HCT116 (cell line): ENCODE data around the gene IL17RB. TPM values are rescaled to one million over a fixed set of nuclear protein-coding genes. Genes with fewer than 3 reads are reported as not detected.

Source experiments
- ATAC-seq: fragments of 200-7000 bp; cut with Tn5 transposase; 2 replicates; pipeline ENCODE4 v1.9.1; 2020; ENCODE audit warnings: mild to moderate bottlenecking, moderate library complexity
- BruUV-seq: library from RNA; stranded (reverse); fragments of 400-500 nt; replicated peaks from 2 replicates; lab custom pipeline; 2021; lab: Mats Ljungman, UMichigan
- CTCF ChIA-PET: fragments of 300-600 bp; sonication (Branson Sonifier 250); formaldehyde crosslinking; loops from one replicate; lab custom pipeline; 2021; ENCODE audit warnings: antibody characterized with exemption; lab: Charles Lee
- POLR2A ChIA-PET: fragments of 300-600, 350-600 bp; sonication (Branson Sonifier 250); formaldehyde crosslinking; loops from one replicate; lab custom pipeline; 2021; ENCODE audit warnings: antibody characterized with exemption; lab: Charles Lee
- RAD21 ChIA-PET, 2 experiments: fragments of 300-600 bp; sonication (Branson Sonifier 250); formaldehyde crosslinking; loops; one replicate each; lab custom pipeline; 2023; ENCODE audit warnings: low total read pairs in 2 of 2; ENCODE audit not compliant: uncharacterized antibody in 2 of 2, unreplicated experiment in 2 of 2, low non-redundant PET in 1 of 2; lab: Charles Lee
- DNase-seq: peaks from one replicate; pipeline ENCODE4 v3.0.0-alpha.2; 2010; ENCODE audit warnings: low read depth, low spot score
- H2AFZ ChIP-seq: fragments of 200-600 bp; shearing (Covaris generic), sonication (generic); 2 replicates; pipeline ENCODE4 v1.6.1; 2017; ENCODE audit warnings: low read depth, mixed run types, mixed read lengths, antibody characterized with exemption, low read length; ENCODE audit not compliant: poor library complexity, severe bottlenecking
- H3K27ac ChIP-seq: 2 replicates; pipeline ENCODE4 v1.5.1; 2012; ENCODE audit warnings: low read depth, low read length
- H3K27me3 ChIP-seq: fragments of 200-600 bp; sonication (generic); 2 replicates; pipeline ENCODE4 v1.6.1; 2016; ENCODE audit warnings: mixed run types, low read length, mixed read lengths; ENCODE audit not compliant: insufficient read depth
- H3K36me3 ChIP-seq, 2 experiments: fragments of 200-500 bp in 1 of 2; fragments of 200-600 bp in 1 of 2; sonication (Bioruptor generic) in 1 of 2; sonication (generic) in 1 of 2; 2 replicates each; pipeline versions ENCODE4 v1.5.1 to v1.6.1; 2014 to 2016; ENCODE audit warnings: low read length in 2 of 2, inconsistent platforms in 1 of 2, mixed read lengths in 1 of 2, mixed run types in 1 of 2; ENCODE audit not compliant: insufficient read depth in 2 of 2, control insufficient read depth in 1 of 2
- H3K4me1 ChIP-seq, 2 experiments: fragments of 200-600 bp in 1 of 2; sonication (generic) in 1 of 2; 2 replicates each; pipeline versions ENCODE4 v1.5.1 to v1.6.1; 2012 to 2017; ENCODE audit warnings: low read length in 2 of 2, inconsistent platforms in 1 of 2, mild to moderate bottlenecking in 1 of 2, mixed read lengths in 1 of 2, mixed run types in 1 of 2, moderate library complexity in 1 of 2; ENCODE audit not compliant: insufficient read depth in 2 of 2, control insufficient read depth in 1 of 2
- H3K4me2 ChIP-seq: fragments of 200-600 bp; sonication (generic); 2 replicates; pipeline ENCODE4 v1.6.1; 2017; ENCODE audit warnings: mixed run types, low read length, mixed read lengths
- H3K4me3 ChIP-seq, 2 experiments: fragments of 200-600 bp in 1 of 2; sonication (generic) in 1 of 2; replicated peaks in 1 of 2; 2 replicates each; pipeline ENCODE4 v1.5.1; 2011 to 2016; ENCODE audit warnings: low read length in 2 of 2, control low read depth in 1 of 2, low read depth in 1 of 2, mild to moderate bottlenecking in 1 of 2, mixed read lengths in 1 of 2, mixed run types in 1 of 2
- H3K79me2 ChIP-seq: fragments of 200-600 bp; sonication (generic); 2 replicates; pipeline ENCODE4 v1.6.1; 2017; ENCODE audit warnings: mild to moderate bottlenecking, mixed run types, low read length, moderate library complexity, mixed read lengths; ENCODE audit not compliant: insufficient read depth
- H3K9ac ChIP-seq: fragments of 200-600 bp; sonication (generic); 2 replicates; pipeline ENCODE4 v1.6.1; 2016; ENCODE audit warnings: low read length, mixed read lengths
- H3K9me2 ChIP-seq: fragments of 200-600 bp; sonication (generic), shearing (Covaris generic); 2 replicates; pipeline ENCODE4 v1.6.1; 2017; ENCODE audit warnings: mixed run types, mild to moderate bottlenecking, moderate library complexity; ENCODE audit not compliant: insufficient read depth
- H3K9me3 ChIP-seq, 2 experiments: fragments of 200-500 bp in 1 of 2; fragments of 200-600 bp in 1 of 2; sonication (Bioruptor generic) in 1 of 2; sonication (generic) in 1 of 2; 2 replicates each; pipeline ENCODE4 v1.6.1; 2014 to 2017; ENCODE audit warnings: low read length in 2 of 2, mixed read lengths in 2 of 2, inconsistent platforms in 1 of 2, low read depth in 1 of 2, mild to moderate bottlenecking in 1 of 2, mixed run types in 1 of 2, moderate library complexity in 1 of 2; ENCODE audit not compliant: control insufficient read depth in 1 of 2, insufficient read depth in 1 of 2
- H4K20me1 ChIP-seq: fragments of 200-600 bp; sonication (generic), shearing (Covaris generic); 2 replicates; pipeline ENCODE4 v1.6.1; 2017; ENCODE audit warnings: mixed run types, mild to moderate bottlenecking, moderate library complexity; ENCODE audit not compliant: insufficient read depth
- CEBPB ChIP-seq: IDR thresholded peaks from 2 replicates; pipeline ENCODE4 v1.6.1; 2012; ENCODE audit warnings: low read depth
- ELF1 ChIP-seq: IDR thresholded peaks from 2 replicates; pipeline ENCODE4 v1.6.1; 2012; ENCODE audit warnings: low read depth, borderline replicate concordance
- EZH2 ChIP-seq: fragments of 200-600 bp; sonication (generic); IDR thresholded peaks from 2 replicates; pipeline ENCODE4 v1.6.1; 2017; ENCODE audit warnings: antibody characterized with exemption, mixed run types
- EZH2phosphoT487 ChIP-seq: fragments of 200-600 bp; IDR thresholded peaks from 2 replicates; pipeline ENCODE4 v1.6.1; 2018; ENCODE audit warnings: antibody characterized with exemption, borderline replicate concordance
- FOSL1 ChIP-seq: IDR thresholded peaks from 2 replicates; pipeline ENCODE4 v1.6.1; 2012; ENCODE audit warnings: low read depth
- JUND ChIP-seq: IDR thresholded peaks from 2 replicates; pipeline ENCODE4 v1.6.1; 2012
- MAX ChIP-seq: IDR thresholded peaks from 2 replicates; pipeline ENCODE4 v1.6.1; 2012
- POLR2A ChIP-seq: IDR thresholded peaks from 2 replicates; pipeline ENCODE4 v1.7.0; 2011; ENCODE audit warnings: borderline replicate concordance; ENCODE audit not compliant: insufficient read depth, insufficient read length; ENCODE audit errors: extremely low read depth
- REST ChIP-seq: IDR thresholded peaks from 2 replicates; pipeline ENCODE4 v1.6.1; 2012; ENCODE audit warnings: low read depth
- SIN3A ChIP-seq: IDR thresholded peaks from 2 replicates; pipeline ENCODE4 v1.6.1; 2012; ENCODE audit warnings: low read depth
- SRF ChIP-seq: IDR thresholded peaks from 2 replicates; pipeline ENCODE4 v1.6.1; 2012; ENCODE audit warnings: low read depth
- TCF7L2 ChIP-seq: IDR thresholded peaks from 2 replicates; pipeline ENCODE4 v1.7.0; 2011; ENCODE audit warnings: borderline replicate concordance, inconsistent platforms; ENCODE audit not compliant: insufficient read depth, insufficient read length; ENCODE audit errors: extremely low read depth
- YY1 ChIP-seq: IDR thresholded peaks from 2 replicates; pipeline ENCODE4 v1.6.1; 2011; ENCODE audit warnings: low read length, low read depth, moderate library complexity, mild to moderate bottlenecking; ENCODE audit not compliant: insufficient replicate concordance; ENCODE audit errors: extremely low read depth
- ZFX ChIP-seq: fragments of 450-650 bp; IDR thresholded peaks from 2 replicates; pipeline ENCODE4 v1.6.1; 2017
- ZNF274 ChIP-seq: fragments of 200-500 bp; sonication (Bioruptor generic); IDR thresholded peaks from 2 replicates; pipeline ENCODE4 v1.6.1; 2014; ENCODE audit warnings: mild to moderate bottlenecking, low read depth, low read length, inconsistent platforms
- intact Hi-C: fragments of 100-400 bp; cut with micrococcal nuclease; formaldehyde crosslinking; loops from 2 replicates; pipeline ENCODE4 v1.10.0; 2022
- total RNA-seq: library from RNA; stranded (reverse); gene quantifications from one replicate; pipeline ENCODE4 v1.2.1, GENCODE V29; 2021; ENCODE audit not compliant: unreplicated experiment
- TF ChIP-seq, protein P1 (sequence below): IDR thresholded peaks from 2 replicates; pipeline ENCODE4 v1.6.1; 2012

Gene IL17RB
- total RNA-seq, 1 experiment from 2014 or later: 8.3 TPM

GRCh38 chr3:53902711-53903110, 56.3 kb downstream of the IL17RB start:
- H4K20me1 ChIP-seq: no peaks in the 10 kb centered on the region
- no peaks in the 10 kb centered on the region for H3K27me3 ChIP-seq
- H3K36me3 ChIP-seq: no peaks in the 10 kb centered on the region
- H3K4me3 ChIP-seq: no peak overlapping the region
- no peaks in the 10 kb centered on the region for H3K9me2 ChIP-seq
- no peaks in the 10 kb centered on the region for H3K9me3 ChIP-seq
- H2AFZ ChIP-seq: no peak overlapping the region
- no peak overlapping the region for H3K9ac ChIP-seq
- intact Hi-C loops: no loop called here
- no peaks in the 10 kb centered on the region for H3K79me2 ChIP-seq
- ATAC-seq (no peak), DNase-seq (no peak)
- no TSS peak for BruUV-seq
- RAD21 ChIA-PET: no interaction called here
- no peaks in the 10 kb centered on the region for H3K4me1 ChIP-seq
- CTCF ChIA-PET: no interaction called here
- no peak overlapping the region for H3K4me2 ChIP-seq
- TF ChIP-seq SRF (no peak), EZH2phosphoT487 (no peak)
- POLR2A ChIA-PET: no interaction called here
- H3K27ac ChIP-seq: no peak overlapping the region

DNA sequence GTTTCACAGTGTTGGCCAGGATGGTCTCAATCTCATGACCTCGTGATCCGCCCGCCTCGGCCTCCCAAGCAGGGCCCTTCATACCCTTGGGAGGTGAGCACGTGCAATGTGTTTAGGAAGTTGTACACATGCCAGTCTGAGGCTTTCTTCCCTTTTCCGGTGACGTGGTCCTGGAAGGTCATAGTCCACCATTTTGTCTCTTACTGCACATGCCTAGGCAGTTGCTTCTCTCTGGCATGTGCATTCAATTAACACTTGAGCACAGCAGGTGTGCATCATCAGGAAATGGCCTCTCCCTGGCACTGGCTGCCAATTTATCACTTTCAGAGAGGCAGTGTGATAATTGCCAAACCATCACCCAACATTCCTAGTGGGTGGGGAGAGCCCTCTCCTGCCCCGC, 67.0 kb downstream of the IL17RB start:
- no TSS peak for BruUV-seq
- Histone ChIP-seq H4K20me1 (no peaks in the 10 kb centered on the region), H3K4me3 (no peak overlapping the region), H3K36me3 (no peaks in the 10 kb centered on the region), H3K27me3 (peaks cover 20% of the 10 kb centered on the region), H3K9ac (no peak overlapping the region)
- intact Hi-C loops: no loop called here
- no peak for ATAC-seq
- RAD21 ChIA-PET: no interaction called here
- TF ChIP-seq TCF7L2 (no peak), SIN3A (no peak), ELF1 (no peak), ZNF274 (no peak), CEBPB (no peak), JUND (no peak), YY1 (no peak), MAX (no peak), ZFX (no peak), REST (no peak), SRF (no peak), FOSL1 (no peak), POLR2A (no peak), EZH2 (no peak)
- TF ChIP-seq, protein P1, sequence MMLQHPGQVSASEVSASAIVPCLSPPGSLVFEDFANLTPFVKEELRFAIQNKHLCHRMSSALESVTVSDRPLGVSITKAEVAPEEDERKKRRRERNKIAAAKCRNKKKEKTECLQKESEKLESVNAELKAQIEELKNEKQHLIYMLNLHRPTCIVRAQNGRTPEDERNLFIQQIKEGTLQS: no peak
- TF ChIP-seq, all 23 proteins: peak for 0
- POLR2A ChIA-PET: no interaction called here
- no peak for DNase-seq
- Histone ChIP-seq H2AFZ (no peak overlapping the region), H3K27ac (no peak overlapping the region), H3K79me2 (no peaks in the 10 kb centered on the region), H3K4me1 (no peaks in the 10 kb centered on the region), H3K9me2 (no peaks in the 10 kb centered on the region), H3K9me3 (no peaks in the 10 kb centered on the region), H3K4me2 (no peak overlapping the region)
- CTCF ChIA-PET: no interaction called here
